Inflammatory macrophage (primary cell): ENCODE data around the gene FBLIM1.

Experiments
- DNase-seq, 2 donors: peaks; one replicate each; pipeline ENCODE4 v3.0.0-alpha.2; 2020 to 2022

Gene FBLIM1

GRCh38 chr1:15748690-15749398 lies 9.8 kb upstream of the FBLIM1 start:
- DNase-seq = no peak

GRCh38 chr1:15749399-15750291 lies 8.9 kb upstream of the FBLIM1 start:
- no peak for DNase-seq

- DNase-seq = no peak
Measured at GRCh38 chr1:15750924-15751323, 7.7 kb upstream of the FBLIM1 start.

- DNase-seq = no peak
Measured at GRCh38 chr1:15751717-15752116, 6.9 kb upstream of the FBLIM1 start.

GRCh38 chr1:15753776-15754175 lies 4.8 kb upstream of the FBLIM1 start:
- DNase-seq = no peak

GRCh38 chr1:15755021-15755645 lies 3.5 kb upstream of the FBLIM1 start:
- DNase-seq = no peak

GRCh38 chr1:15755646-15756040 lies 3.0 kb upstream of the FBLIM1 start:
- DNase-seq = no peak

- DNase-seq = no peak
Measured at GRCh38 chr1:15756143-15757015, 2.2 kb upstream of the FBLIM1 start.

GRCh38 chr1:15757016-15757543 lies 1.5 kb upstream of the FBLIM1 start:
- DNase-seq = no peak

- DNase-seq = no peak
Measured at GRCh38 chr1:15757575-15758342, 836 bp upstream of the FBLIM1 start.

- DNase-seq = no peak
Measured at GRCh38 chr1:15758953-15759661, 512 bp downstream of the FBLIM1 start.

- DNase-seq = no peak
Measured at GRCh38 chr1:15760520-15761211, 2.1 kb downstream of the FBLIM1 start.

GRCh38 chr1:15761366-15762128 lies 3.0 kb downstream of the FBLIM1 start:
- DNase-seq = no peak

- no peak for DNase-seq
Measured at GRCh38 chr1:15762546-15762945, 4.0 kb downstream of the FBLIM1 start.

- no peak for DNase-seq
Measured at GRCh38 chr1:15764269-15764764, 5.7 kb downstream of the FBLIM1 start.

GRCh38 chr1:15764890-15765289 lies 6.3 kb downstream of the FBLIM1 start:
- DNase-seq = no peak

GRCh38 chr1:15765495-15766194 lies 7.0 kb downstream of the FBLIM1 start:
- no peak for DNase-seq

GRCh38 chr1:15767941-15768340 lies 9.3 kb downstream of the FBLIM1 start:
- DNase-seq = no peak
